OCI-LY1 (cell line): Measurements from ENCODE around the gene DCTD.

Experiments used
- CTCF ChIP-seq: fragments of 200-600 bp; sonication (generic), shearing (Covaris generic); IDR thresholded peaks from 2 replicates; pipeline ENCODE4 v1.5.1; 2017; ENCODE audit warnings: mild to moderate bottlenecking, antibody characterized with exemption, low read length, moderate library complexity, mixed read lengths
- EZH2 ChIP-seq: fragments of 200-600 bp; sonication (generic), shearing (Covaris generic); IDR thresholded peaks from 2 replicates; pipeline ENCODE4 v1.8.0; 2017; ENCODE audit warnings: borderline replicate concordance, mixed run types, mild to moderate bottlenecking, antibody characterized with exemption, low read length, moderate library complexity, mixed read lengths

- TF ChIP-seq CTCF (no peak), EZH2 (no peak)
Observed at GRCh38 chr4:182883351-182883750, 33.8 kb downstream of the DCTD start.
